B cell (primary cell): ENCODE measurements around the gene GALNT17. TPM values are rescaled to one million over a fixed set of nuclear protein-coding genes. Genes with fewer than 3 reads are reported as not detected.
"Not testable (repeated sequence)": the region's sequence is repeated elsewhere in the genome, so short reads cannot be mapped to it uniquely, and the experiment has no call there.

Experiments
- ATAC-seq: fragments of 200-7000 bp; cut with Tn5 transposase; one replicate; pipeline ENCODE4 v1.10.0; 2021; ENCODE audit warnings: low read depth, mild to moderate bottlenecking, moderate number of reproducible peaks, moderate library complexity
- CTCF ChIA-PET: fragments of 350-600 bp; sonication (Branson Sonifier 250); formaldehyde crosslinking; loops from one replicate; lab custom pipeline; 2021; ENCODE audit warnings: antibody characterized with exemption, inconsistent platforms; lab: Charles Lee
- POLR2A ChIA-PET: fragments of 350-600 bp; sonication (Branson Sonifier 250); formaldehyde crosslinking; loops from one replicate; lab custom pipeline; 2021; ENCODE audit warnings: antibody characterized with exemption; lab: Charles Lee
- DNase-seq: peaks from one replicate; pipeline ENCODE4 v3.0.0; 2013
- H2AFZ ChIP-seq: 2 replicates; pipeline ENCODE4 v1.6.1; 2012; ENCODE audit warnings: mild to moderate bottlenecking, low read depth, low read length; ENCODE audit not compliant: insufficient read depth, poor library complexity, severe bottlenecking
- H3K27ac ChIP-seq, 2 donors: 1 replicate in 1 of 2; 2 replicates in 1 of 2; pipeline ENCODE4 v1.5.1; 2012 to 2013; ENCODE audit warnings: low read length in 2 of 2, mild to moderate bottlenecking in 2 of 2, moderate library complexity in 1 of 2
- H3K27me3 ChIP-seq, 4 experiments: fragments of 200-600 bp in 1 of 4; sonication (generic) in 1 of 4; replicated peaks in 1 of 4; 1 replicate in 2 of 4; 2 replicates in 2 of 4; pipeline versions ENCODE4 v1.6.1 to v1.7.0; 2013 to 2016; ENCODE audit warnings: low read length in 3 of 4, mild to moderate bottlenecking in 2 of 4, mixed read lengths in 1 of 4, moderate library complexity in 1 of 4; ENCODE audit not compliant: insufficient read depth in 4 of 4, control insufficient read depth in 3 of 4; ENCODE audit errors: control extremely low read depth in 1 of 4
- H3K36me3 ChIP-seq, 2 experiments: replicated peaks in 1 of 2; 1 replicate in 1 of 2; 2 replicates in 1 of 2; pipeline versions ENCODE4 v1.6.1 to v1.7.1; 2013; ENCODE audit warnings: low read length in 1 of 2; ENCODE audit not compliant: insufficient read depth in 2 of 2, control insufficient read depth in 1 of 2; ENCODE audit errors: control extremely low read depth in 1 of 2, extremely low read depth in 1 of 2
- H3K4me1 ChIP-seq, 2 donors: fragments of 200-600 bp in 1 of 2; sonication (generic) in 1 of 2; 1 replicate in 1 of 2; 2 replicates in 1 of 2; pipeline versions ENCODE4 v1.5.1 to v1.6.1; 2013 to 2017; ENCODE audit warnings: low read length in 2 of 2; ENCODE audit not compliant: control insufficient read depth in 2 of 2, insufficient read depth in 2 of 2
- H3K4me2 ChIP-seq: replicated peaks from 2 replicates; pipeline ENCODE3; 2012; ENCODE audit warnings: mild to moderate bottlenecking, low read depth, low read length; ENCODE audit not compliant: poor library complexity, severe bottlenecking
- H3K4me3 ChIP-seq, 5 experiments: fragments of 200-600 bp in 1 of 5; sonication (generic) in 1 of 5; 1 replicate in 3 of 5; 2 replicates in 2 of 5; pipeline versions ENCODE4 v1.5.1 to v1.7.0; 2011 to 2016; ENCODE audit warnings: low read length in 4 of 5, mild to moderate bottlenecking in 4 of 5, low read depth in 2 of 5, control low read depth in 1 of 5, moderate library complexity in 1 of 5; ENCODE audit not compliant: insufficient read depth in 1 of 5; ENCODE audit errors: control extremely low read depth in 1 of 5, extremely low read depth in 1 of 5
- H3K79me2 ChIP-seq: fragments of 200-600 bp; sonication (generic); one replicate; pipeline ENCODE4 v1.6.0; 2016; ENCODE audit warnings: low read length; ENCODE audit not compliant: control insufficient read depth, insufficient read depth
- H3K9ac ChIP-seq: fragments of 200-600 bp; sonication (generic); 2 replicates; pipeline ENCODE4 v1.6.1; 2017; ENCODE audit warnings: mild to moderate bottlenecking, low read length, moderate library complexity
- H3K9me3 ChIP-seq, 3 donors: one replicate each; pipeline versions ENCODE4 v1.6.1 to v1.7.1; 2013; ENCODE audit warnings: low read length in 2 of 3; ENCODE audit not compliant: control insufficient read depth in 2 of 3, insufficient read depth in 1 of 3; ENCODE audit errors: control extremely low read depth in 1 of 3
- H4K20me1 ChIP-seq: 2 replicates; pipeline ENCODE4 v1.6.0; 2012; ENCODE audit warnings: mild to moderate bottlenecking, low read length; ENCODE audit not compliant: insufficient read depth, control insufficient read depth, poor library complexity, severe bottlenecking
- H3K27ac Mint-ChIP-seq: one replicate; pipeline ENCODE4 v1.8.0; 2021; ENCODE audit warnings: mixed read lengths
- H3K27me3 Mint-ChIP-seq: one replicate; pipeline ENCODE4 v1.8.0; 2021; ENCODE audit warnings: mixed read lengths
- H3K4me1 Mint-ChIP-seq: one replicate; pipeline ENCODE4 v1.8.0; 2021; ENCODE audit warnings: mixed read lengths
- H3K4me3 Mint-ChIP-seq: one replicate; pipeline ENCODE4 v1.8.0; 2021; ENCODE audit warnings: mixed read lengths
- H3K9me3 Mint-ChIP-seq: one replicate; pipeline ENCODE4 v1.8.0; 2022; ENCODE audit warnings: mixed read lengths; ENCODE audit not compliant: insufficient read depth
- EZH2 ChIP-seq: IDR thresholded peaks from 2 replicates; pipeline ENCODE4 v1.6.1; 2012; ENCODE audit warnings: borderline replicate concordance, low read depth, mild to moderate bottlenecking, moderate library complexity, low read length; ENCODE audit not compliant: insufficient read depth, poor library complexity, severe bottlenecking
- WGBS: methylation state at CpG from one replicate; pipeline ENCODE4 v1.1.5; 2013; ENCODE audit warnings: missing lambda C conversion rate; ENCODE audit not compliant: insufficient coverage; 5-methylcytosine and 5-hydroxymethylcytosine counted together
- intact Hi-C: fragments of 100-400 bp; cut with micrococcal nuclease; formaldehyde crosslinking; loops from one replicate; pipeline ENCODE4 v1.10.0; 2022
- polyA plus RNA-seq: library from polyadenylated mRNA; depleted of rRNA; stranded (reverse); fragments of >200 nt; gene quantifications from 2 replicates; pipeline ENCODE4 v1.2.3, GENCODE V29; 2012
- total RNA-seq, 2 donors: library from RNA; stranded (reverse); fragments of 120-200 nt in 1 of 2; gene quantifications; 1 replicate in 1 of 2; 2 replicates in 1 of 2; pipeline versions ENCODE4 v1.2.3 to v1.2.4, GENCODE V29; 2013 to 2022
- TF ChIP-seq, protein P1 (sequence below): fragments of 200-600 bp; IDR thresholded peaks from one replicate; pipeline ENCODE4 v1.8.0; 2022; ENCODE audit warnings: antibody characterized with exemption, mild to moderate bottlenecking

GALNT17 gene
- total and polyA plus RNA-seq, 2 donors (not counting 1 experiment from before 2014, with no cell fraction given) = not detected

DNA sequence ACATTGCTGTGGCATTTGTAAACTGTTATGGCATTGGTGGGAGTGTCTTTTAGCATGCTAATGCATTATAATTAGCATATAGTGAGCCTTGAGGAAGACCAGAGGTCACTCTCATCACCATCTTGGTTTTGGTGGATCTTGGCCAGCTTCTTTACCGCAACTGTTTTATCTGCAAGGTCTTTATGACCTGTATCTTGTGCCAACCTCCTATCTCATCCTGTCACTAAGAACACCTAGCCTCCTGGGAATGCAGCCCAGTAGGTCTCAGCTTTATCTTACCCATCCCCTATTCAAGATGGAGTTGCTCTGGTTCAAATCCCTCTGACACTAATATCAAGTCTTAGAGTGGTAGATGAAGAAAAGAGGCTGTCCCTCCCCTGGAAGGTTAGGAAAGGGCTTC lies 506.2 kb downstream of the GALNT17 start:
- H3K4me1 Mint-ChIP-seq = no peaks in the 10 kb centered on the region
- POLR2A ChIA-PET = no interaction called here
- no peaks in the 10 kb centered on the region for H3K4me1 ChIP-seq
- H2AFZ ChIP-seq = no peak overlapping the region
- intact Hi-C loops = no loop called here
- H3K4me3 ChIP-seq = no peak overlapping the region
- DNase-seq (no peak), ATAC-seq (no peak)
- no peaks in the 10 kb centered on the region for H3K36me3 ChIP-seq
- H3K9me3 Mint-ChIP-seq = peaks cover 7% of the 10 kb centered on the region
- CTCF ChIA-PET = no interaction called here
- H3K4me3 Mint-ChIP-seq = no peak overlapping the region
- H3K4me2 ChIP-seq = no peak overlapping the region
- TF ChIP-seq, protein P1, sequence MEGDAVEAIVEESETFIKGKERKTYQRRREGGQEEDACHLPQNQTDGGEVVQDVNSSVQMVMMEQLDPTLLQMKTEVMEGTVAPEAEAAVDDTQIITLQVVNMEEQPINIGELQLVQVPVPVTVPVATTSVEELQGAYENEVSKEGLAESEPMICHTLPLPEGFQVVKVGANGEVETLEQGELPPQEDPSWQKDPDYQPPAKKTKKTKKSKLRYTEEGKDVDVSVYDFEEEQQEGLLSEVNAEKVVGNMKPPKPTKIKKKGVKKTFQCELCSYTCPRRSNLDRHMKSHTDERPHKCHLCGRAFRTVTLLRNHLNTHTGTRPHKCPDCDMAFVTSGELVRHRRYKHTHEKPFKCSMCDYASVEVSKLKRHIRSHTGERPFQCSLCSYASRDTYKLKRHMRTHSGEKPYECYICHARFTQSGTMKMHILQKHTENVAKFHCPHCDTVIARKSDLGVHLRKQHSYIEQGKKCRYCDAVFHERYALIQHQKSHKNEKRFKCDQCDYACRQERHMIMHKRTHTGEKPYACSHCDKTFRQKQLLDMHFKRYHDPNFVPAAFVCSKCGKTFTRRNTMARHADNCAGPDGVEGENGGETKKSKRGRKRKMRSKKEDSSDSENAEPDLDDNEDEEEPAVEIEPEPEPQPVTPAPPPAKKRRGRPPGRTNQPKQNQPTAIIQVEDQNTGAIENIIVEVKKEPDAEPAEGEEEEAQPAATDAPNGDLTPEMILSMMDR = no peak
- TF ChIP-seq EZH2 = no peak
- 100% methylated on average over 1 of the region's 1 CpG for WGBS
- H3K27ac Mint-ChIP-seq = no peak overlapping the region
- H3K27me3 Mint-ChIP-seq = no peaks in the 10 kb centered on the region
- no peaks in the 10 kb centered on the region for H4K20me1 ChIP-seq
- H3K27me3 ChIP-seq = no peaks in the 10 kb centered on the region
- no peak overlapping the region for H3K9ac ChIP-seq
- no peaks in the 10 kb centered on the region for H3K79me2 ChIP-seq
- H3K9me3 ChIP-seq = peaks cover 0 to 11% (median 0%) of the 10 kb centered on the region in 3 donors
- no peak overlapping the region for H3K27ac ChIP-seq

DNA sequence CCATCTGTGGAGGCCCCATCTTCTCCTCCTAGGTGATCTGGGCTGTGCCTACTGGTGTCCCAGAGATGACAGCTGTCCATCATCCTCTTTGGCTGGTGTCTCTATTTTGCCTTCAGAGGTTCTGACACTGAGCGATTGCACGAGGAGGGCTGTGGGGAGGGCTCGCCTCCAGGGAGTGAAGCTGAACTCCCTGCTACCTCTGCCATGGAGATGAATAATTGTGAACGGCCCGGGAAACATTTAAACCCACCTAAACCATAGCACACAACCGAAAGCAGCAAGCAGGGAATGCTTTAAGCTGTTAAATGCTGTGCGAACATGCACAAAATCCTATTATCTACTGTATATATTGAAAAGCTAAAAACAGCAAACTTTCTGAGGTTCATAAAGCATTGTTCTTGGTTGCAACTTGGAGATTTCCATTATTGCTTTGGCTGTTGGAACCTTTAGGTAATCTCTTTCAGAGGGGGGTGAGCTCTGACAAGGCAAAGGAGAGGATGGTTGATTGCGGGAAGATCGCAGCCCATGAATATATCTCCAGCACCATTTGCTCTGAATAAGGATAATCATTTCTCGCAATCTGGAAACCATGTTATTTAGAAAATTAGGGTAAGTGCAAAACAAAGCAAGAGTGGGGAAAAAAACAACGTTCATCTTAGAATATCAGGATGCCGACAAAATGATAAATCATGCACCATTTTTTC lies 507.6 kb downstream of the GALNT17 start:
- CTCF ChIA-PET = no interaction called here
- no peak for DNase-seq
- peaks cover 0 to 11% (median 0%) of the 10 kb centered on the region in 3 donors for H3K9me3 ChIP-seq
- WGBS = 92% methylated on average over 2 of the region's 12 CpGs
- H3K4me3 ChIP-seq = no peak overlapping the region
- no peaks in the 10 kb centered on the region for H3K4me1 Mint-ChIP-seq
- no peak for ATAC-seq
- no peaks in the 10 kb centered on the region for H3K79me2 ChIP-seq
- H3K27ac Mint-ChIP-seq = no peak overlapping the region
- no peak overlapping the region for H3K9ac ChIP-seq
- no peaks in the 10 kb centered on the region for H3K36me3 ChIP-seq
- no peaks in the 10 kb centered on the region for H3K27me3 ChIP-seq
- no peak overlapping the region for H3K4me2 ChIP-seq
- TF ChIP-seq, protein P1 = no peak
- TF ChIP-seq EZH2 = no peak
- no peaks in the 10 kb centered on the region for H3K4me1 ChIP-seq
- intact Hi-C loops = no loop called here
- no peak overlapping the region for H2AFZ ChIP-seq
- no peak overlapping the region for H3K4me3 Mint-ChIP-seq
- POLR2A ChIA-PET = no interaction called here
- no peaks in the 10 kb centered on the region for H4K20me1 ChIP-seq
- peaks cover 9% of the 10 kb centered on the region for H3K9me3 Mint-ChIP-seq
- no peaks in the 10 kb centered on the region for H3K27me3 Mint-ChIP-seq
- H3K27ac ChIP-seq = no peak overlapping the region

DNA sequence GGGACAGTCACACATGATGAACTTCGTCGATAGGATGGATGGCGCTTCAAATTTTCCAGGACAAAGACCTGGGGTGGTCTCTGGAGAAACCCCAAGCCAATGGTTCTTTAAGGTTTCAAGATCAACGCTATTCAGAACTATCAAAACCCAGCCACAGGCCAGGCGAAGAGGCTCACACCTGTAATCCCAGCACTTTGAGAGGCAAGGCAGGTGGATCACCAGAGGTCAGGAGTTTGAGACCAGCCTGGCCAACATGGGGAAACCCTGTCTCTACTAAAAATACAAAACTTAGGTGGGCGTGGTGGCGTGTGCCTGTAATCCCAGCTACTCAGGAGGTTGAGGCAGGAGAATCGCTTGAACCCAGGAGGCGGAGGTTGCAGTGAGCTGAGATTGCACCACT lies 511.1 kb downstream of the GALNT17 start:
- H3K4me2 ChIP-seq, H3K79me2 ChIP-seq, DNase-seq, H3K27ac Mint-ChIP-seq, CTCF ChIA-PET, H3K4me3 Mint-ChIP-seq, H3K36me3 ChIP-seq, intact Hi-C loops, H3K4me3 ChIP-seq, H3K9ac ChIP-seq, H3K4me1 Mint-ChIP-seq, H3K27ac ChIP-seq, ATAC-seq, H3K4me1 ChIP-seq, H3K27me3 ChIP-seq, H3K27me3 Mint-ChIP-seq, H2AFZ ChIP-seq, H4K20me1 ChIP-seq, POLR2A ChIA-PET: not testable (repeated sequence)
- peaks cover 10% of the 10 kb centered on the region for H3K9me3 Mint-ChIP-seq
- WGBS = 87% methylated on average over 8 of the region's 9 CpGs
- peaks cover 0 to 14% (median 3%) of the 10 kb centered on the region in 3 donors for H3K9me3 ChIP-seq
